RWPE2 (cell line): ENCODE measurements around the gene TMEM43.
A peak's percentile ranks its signal among the peaks of the same experiment; 100 is the strongest.

Experiments
- ATAC-seq: fragments of 200-7000 bp; cut with Tn5 transposase; 3 replicates; pipeline ENCODE4 v1.9.1; 2021; ENCODE audit warnings: low read depth
- DNase-seq: peaks from one replicate; pipeline ENCODE4 v3.0.0-alpha.2; 2020; ENCODE audit warnings: low spot score
- H3K27ac ChIP-seq: fragments of 450-650 bp; 2 replicates; pipeline ENCODE4 v1.5.1; 2017; ENCODE audit warnings: mild to moderate bottlenecking; ENCODE audit not compliant: poor library complexity, severe bottlenecking
- H3K27me3 ChIP-seq: fragments of 250-450 bp; sonication (Bioruptor Pico); 2 replicates; pipeline ENCODE4 v1.5.1; 2021; ENCODE audit warnings: mild to moderate bottlenecking, moderate library complexity; ENCODE audit not compliant: insufficient read depth, poor library complexity, severe bottlenecking
- H3K36me3 ChIP-seq: fragments of 250-450 bp; sonication (Bioruptor Pico); 2 replicates; pipeline ENCODE4 v1.5.1; 2020; ENCODE audit warnings: low read depth, mild to moderate bottlenecking, moderate library complexity
- H3K4me1 ChIP-seq: fragments of 250-450 bp; sonication (Bioruptor Pico); 2 replicates; pipeline ENCODE4 v1.5.1; 2021; ENCODE audit warnings: mild to moderate bottlenecking, moderate library complexity; ENCODE audit not compliant: insufficient read depth, poor library complexity, severe bottlenecking
- H3K4me3 ChIP-seq: fragments of 250-450 bp; sonication (Bioruptor Pico); 2 replicates; pipeline ENCODE4 v1.5.1; 2021; ENCODE audit warnings: mild to moderate bottlenecking, moderate library complexity; ENCODE audit not compliant: severe bottlenecking
- H3K9me3 ChIP-seq: fragments of 250-450 bp; sonication (Bioruptor Pico); 2 replicates; pipeline ENCODE4 v1.5.1; 2021; ENCODE audit warnings: mild to moderate bottlenecking, moderate library complexity; ENCODE audit not compliant: severe bottlenecking
- CTCF ChIP-seq: fragments of 450-650 bp; IDR thresholded peaks from one replicate; pipeline ENCODE4 v1.5.1; 2017; ENCODE audit warnings: mild to moderate bottlenecking, moderate library complexity; ENCODE audit not compliant: poor library complexity, severe bottlenecking

The TMEM43 gene

GRCh38 chr3:14178247-14179113 lies 53.6 kb downstream of the TMEM43 start, which contains the start of the genes LSM3 and XPC:
Gene LSM3, plus strand, starts transcription at chr3:14178817. Its CDS starts 44 bp downstream, at chr3:14178861.
Gene XPC, minus strand, starts transcription at chr3:14178601. Its CDS starts 33 bp downstream, at chr3:14178568.
- Histone ChIP-seq H3K27ac (peak within 1 kb of the TSS; percentile 65), H3K36me3 (peaks cover 27% of the 10 kb centered on the region), H3K4me1 (peaks cover 26% of the 10 kb centered on the region), H3K9me3 (no peaks in the 10 kb centered on the region), H3K4me3 (peak within 1 kb of the TSS; percentile 57), H3K27me3 (no peaks in the 10 kb centered on the region)
- DNase-seq (peak; percentile 91), ATAC-seq (peak; percentile 91)
- TF ChIP-seq CTCF, result no peak

- no peak for TF ChIP-seq CTCF
- DNase-seq, result no peak
- Histone ChIP-seq H3K4me3 (peak overlapping the region; percentile 57), H3K4me1 (peaks cover 26% of the 10 kb centered on the region), H3K36me3 (peaks cover 33% of the 10 kb centered on the region), H3K9me3 (no peaks in the 10 kb centered on the region), H3K27me3 (no peaks in the 10 kb centered on the region), H3K27ac (peak overlapping the region; percentile 65)
- ATAC-seq, result no peak
These were observed 54.2 kb downstream of the TMEM43 start for GRCh38 chr3:14179114-14179465.

- TF ChIP-seq CTCF, result no peak
- H3K27ac ChIP-seq, result no peak overlapping the region
- H3K4me3 ChIP-seq, result peak overlapping the region; percentile 57
- H3K36me3 ChIP-seq, result peaks cover 35% of the 10 kb centered on the region
- H3K9me3 ChIP-seq, result no peaks in the 10 kb centered on the region
- no peak for ATAC-seq
- DNase-seq, result no peak
- no peaks in the 10 kb centered on the region for H3K27me3 ChIP-seq
- H3K4me1 ChIP-seq, result peaks cover 19% of the 10 kb centered on the region
These were observed 54.9 kb downstream of the TMEM43 start for GRCh38 chr3:14179795-14180194.

- peaks cover 49% of the 10 kb centered on the region for H3K36me3 ChIP-seq
- no peak overlapping the region for H3K27ac ChIP-seq
- no peak overlapping the region for H3K4me3 ChIP-seq
- TF ChIP-seq CTCF, result no peak
- H3K9me3 ChIP-seq, result no peaks in the 10 kb centered on the region
- no peak for DNase-seq
- no peaks in the 10 kb centered on the region for H3K27me3 ChIP-seq
- peaks cover 18% of the 10 kb centered on the region for H3K4me1 ChIP-seq
- ATAC-seq, result no peak
These were observed 56.4 kb downstream of the TMEM43 start for GRCh38 chr3:14181253-14181652.
